Omental fat pad (tissue), 4 donors: Measurements from ENCODE around the gene CT45A1. TPM values are rescaled to one million over a fixed set of nuclear protein-coding genes. Genes with fewer than 3 reads are reported as not detected.
"Not testable (repeated sequence)": the region's sequence is repeated elsewhere in the genome, so short reads cannot be mapped to it uniquely, and the experiment has no call there.

Source experiments
- ATAC-seq: fragments of 150-250 bp; one replicate; pipeline ENCODE4 v1.9.1; 2016; ENCODE audit warnings: mild to moderate bottlenecking, moderate library complexity; ENCODE audit not compliant: low FRiP score
- DNase-seq: peaks from one replicate; pipeline ENCODE4 v3.0.0-alpha.2; 2019; ENCODE audit warnings: low spot score
- CTCF ChIP-seq, 3 donors: fragments of 450-650 bp; IDR thresholded peaks; one replicate each; pipeline ENCODE4 v1.5.1; 2016 to 2017; ENCODE audit warnings: antibody characterized with exemption in 3 of 3, mild to moderate bottlenecking in 3 of 3, moderate library complexity in 2 of 3
- small RNA-seq: library from RNA; depleted of rRNA; stranded (forward); fragments of <200 nt; gene quantifications from one replicate; pipeline ENCODE3, GENCODE V24; 2016
- total RNA-seq, 4 donors: library from RNA; depleted of rRNA; stranded (reverse); fragments of >200 nt; gene quantifications; one replicate each; pipeline ENCODE4 v1.1.0, GENCODE V29; 2016

CT45A1 gene
- total RNA-seq, 4 donors from 2014 or later, result not detected

GRCh38 chrX:135737366-135738071 is 24.1 kb downstream of the CT45A1 start:
- DNase-seq, result no peak
- no peak for TF ChIP-seq CTCF (IDR thresholded peaks at IDR 0.05)
- ATAC-seq, result no peak

- TF ChIP-seq CTCF (IDR thresholded peaks at IDR 0.05), result no peak
- no peak for ATAC-seq
- no peak for DNase-seq
Measured at GRCh38 chrX:135740681-135741149, 27.3 kb downstream of the CT45A1 start.

- no peak for ATAC-seq
- no peak for TF ChIP-seq CTCF (IDR thresholded peaks at IDR 0.05)
- no peak for DNase-seq
Measured at GRCh38 chrX:135741192-135741715, 27.8 kb downstream of the CT45A1 start.

GRCh38 chrX:135744739-135745138 is 31.3 kb downstream of the CT45A1 start:
- not testable (repeated sequence) for ATAC-seq, DNase-seq

- ATAC-seq, DNase-seq: not testable (repeated sequence)
Measured at GRCh38 chrX:135768091-135768490, 54.7 kb downstream of the CT45A1 start, which contains the start of gene CT45A3. Gene CT45A3 (minus strand): TSS chrX:135768191. CDS start chrX:135764444, 3,747 bp downstream.

Small RNA genes within 50 kb of the gene (small RNA-seq; reads per million reads assigned to genes)
- gene AC240442.1, result not detected

Other genes with a start within 250 kb of the CT45A1 start
- 1 to 10 TPM; 5.1 to 9.7 (median 7.7) TPM for gene INTS6L, start 193.0 kb upstream of the CT45A1 start, total RNA-seq
- gene CT45A3, start 54.6 kb downstream of the CT45A1 start, total RNA-seq, result not detected
- not detected for gene CT45A5, start 71.9 kb downstream of the CT45A1 start, total RNA-seq
- not detected for gene CT45A6, start 89.1 kb downstream of the CT45A1 start, total RNA-seq
- gene CT45A2, start 106.4 kb downstream of the CT45A1 start, total RNA-seq, result not detected
- gene CT45A7, start 123.6 kb downstream of the CT45A1 start, total RNA-seq, result not detected
- not detected for gene CT45A8, start 140.9 kb downstream of the CT45A1 start, total RNA-seq
- not detected for gene CT45A9, start 158.2 kb downstream of the CT45A1 start, total RNA-seq
- gene CT45A10, start 179.8 kb downstream of the CT45A1 start, total RNA-seq, result not detected
- gene SAGE1, start 180.1 kb downstream of the CT45A1 start, total RNA-seq, result not detected